Heart left ventricle (tissue), 13 donors: Measurements from ENCODE around the gene TACSTD2.

Experiments
- POLR2A ChIP-seq, 2 donors: fragments of 450-650 bp; IDR thresholded peaks; one replicate each; pipeline ENCODE4 v1.6.1; 2017; ENCODE audit warnings: antibody characterized with exemption in 2 of 2, mild to moderate bottlenecking in 2 of 2, moderate library complexity in 2 of 2
- TF ChIP-seq, protein P1 (sequence below), 12 donors: fragments of 200-600 bp; sonication (generic) in 4 of 12; IDR thresholded peaks; one replicate each; pipeline versions ENCODE4 v1.5.0 to v1.8.0; 2018 to 2022; ENCODE audit warnings: antibody characterized with exemption in 12 of 12, mild to moderate bottlenecking in 5 of 12
- donor health status: ischemic (EF 13 %, LVEDD 7.1; RV severe dilation, severe dysfunction).
- donor health status: DM: no; HTN: yes; CAD: no.
- donor health status: DM: no; HTN: no; CAD: no.
- donor health status: ischemic (EF 25% LVEDD 6.9; RV normal size, moderate dysfunction).
- donor health status: ischemic (EF 25% LVEDD 5.7; RV mildly dilated, moderate dysfunction).
- donor health status: ischemic (EF 35%, LVEDD 5.7; RV mildly dilated, moderate dysfunction).
- donor health status: nonischemic (EF 11% LVEDD 7.7; RV severe dilation, severe dysfunction).
- donor health status: DM: yes; HTN: yes; CAD: no.
- donor health status: PGD.
- donor health status: ischemic (EF 29% LVEDD 5.4; RV normal size, mild dysfunction).
- donor health status: nonischemic (EF 23%, LVEDD 6.1; RV moderate dilation, normal function).

DNA sequence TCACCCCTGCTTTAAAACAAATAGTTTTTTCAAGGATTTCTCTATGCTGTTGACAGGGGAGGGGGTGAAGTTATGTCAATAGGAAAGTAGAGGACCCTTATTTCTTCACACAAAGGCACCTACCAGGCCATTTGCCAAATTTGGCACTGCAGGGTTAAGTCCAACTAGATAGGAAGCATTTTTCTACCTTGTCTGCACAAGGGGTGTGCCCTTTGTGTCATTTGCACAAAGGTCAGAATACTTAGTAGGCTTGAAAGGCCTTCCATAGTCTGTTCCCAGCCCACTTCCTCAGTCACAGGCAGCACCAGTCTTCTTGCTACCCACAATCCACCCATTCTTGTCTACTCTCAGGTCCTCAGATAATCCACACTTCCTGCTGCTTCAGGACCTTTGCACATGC is 7.0 kb downstream of the TACSTD2 start:
- no peak for TF ChIP-seq POLR2A (IDR thresholded peaks at IDR 0.05)
- TF ChIP-seq, protein P1, sequence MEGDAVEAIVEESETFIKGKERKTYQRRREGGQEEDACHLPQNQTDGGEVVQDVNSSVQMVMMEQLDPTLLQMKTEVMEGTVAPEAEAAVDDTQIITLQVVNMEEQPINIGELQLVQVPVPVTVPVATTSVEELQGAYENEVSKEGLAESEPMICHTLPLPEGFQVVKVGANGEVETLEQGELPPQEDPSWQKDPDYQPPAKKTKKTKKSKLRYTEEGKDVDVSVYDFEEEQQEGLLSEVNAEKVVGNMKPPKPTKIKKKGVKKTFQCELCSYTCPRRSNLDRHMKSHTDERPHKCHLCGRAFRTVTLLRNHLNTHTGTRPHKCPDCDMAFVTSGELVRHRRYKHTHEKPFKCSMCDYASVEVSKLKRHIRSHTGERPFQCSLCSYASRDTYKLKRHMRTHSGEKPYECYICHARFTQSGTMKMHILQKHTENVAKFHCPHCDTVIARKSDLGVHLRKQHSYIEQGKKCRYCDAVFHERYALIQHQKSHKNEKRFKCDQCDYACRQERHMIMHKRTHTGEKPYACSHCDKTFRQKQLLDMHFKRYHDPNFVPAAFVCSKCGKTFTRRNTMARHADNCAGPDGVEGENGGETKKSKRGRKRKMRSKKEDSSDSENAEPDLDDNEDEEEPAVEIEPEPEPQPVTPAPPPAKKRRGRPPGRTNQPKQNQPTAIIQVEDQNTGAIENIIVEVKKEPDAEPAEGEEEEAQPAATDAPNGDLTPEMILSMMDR (IDR thresholded peaks at IDR 0.05), result no peak
